RWPE1 (cell line): ENCODE measurements around the gene CTIF.

Experiments used
- CTCF ChIA-PET: fragments of 350-600 bp; sonication (Branson Sonifier 250); formaldehyde crosslinking; extraction: SDS; loops from one replicate; lab custom pipeline; 2021; lab: Yijun Ruan, JAX
- POLR2A ChIA-PET: fragments of 400-600 bp; formaldehyde crosslinking; extraction: SDS; loops from one replicate; lab custom pipeline; 2020; ENCODE audit warnings: antibody characterized with exemption; ENCODE audit not compliant: low non-redundant PET; lab: Yijun Ruan, JAX
- DNase-seq: peaks from one replicate; pipeline ENCODE4 v3.0.0; 2012; ENCODE audit warnings: low spot score
- H3K27ac ChIP-seq: fragments of 450-650 bp; 2 replicates; pipeline ENCODE4 v1.5.1; 2017
- CTCF ChIP-seq: fragments of 450-650 bp; conservative IDR thresholded peaks from 2 replicates; pipeline ENCODE4 v1.5.1; 2017; ENCODE audit warnings: low read depth, mild to moderate bottlenecking

Gene CTIF

GRCh38 chr18:48735080-48735676 lies 196.3 kb downstream of the CTIF start:
- no peak for TF ChIP-seq CTCF
- POLR2A ChIA-PET = no interaction called here

GRCh38 chr18:48735681-48736255 lies 196.9 kb downstream of the CTIF start:
- POLR2A ChIA-PET = no interaction called here
- H3K27ac ChIP-seq = peak overlapping the region; percentile 52
- CTCF ChIA-PET = no interaction called here
- no peak for DNase-seq
- TF ChIP-seq CTCF = no peak

More at GRCh38 chr18:48735080-48735676, 196.3 kb downstream of the CTIF start:
- CTCF ChIA-PET = no interaction called here
- peak; percentile 15 for DNase-seq
- H3K27ac ChIP-seq = peak overlapping the region; percentile 52; the same call in 1 of the 2 replicates

- ChIA-PET POLR2A (no interaction called here), CTCF (no interaction called here)
- no peak for DNase-seq
- TF ChIP-seq CTCF = no peak
- H3K27ac ChIP-seq = peak overlapping the region; percentile 52
Measured at GRCh38 chr18:48736321-48737260, 197.8 kb downstream of the CTIF start.

GRCh38 chr18:48739266-48740067 lies 200.6 kb downstream of the CTIF start:
- CTCF ChIA-PET = no interaction called here
- no peak for TF ChIP-seq CTCF
- no peak overlapping the region for H3K27ac ChIP-seq
- no peak for DNase-seq
- POLR2A ChIA-PET = no interaction called here

GRCh38 chr18:48740068-48740440 lies 201.2 kb downstream of the CTIF start:
- POLR2A ChIA-PET = no interaction called here
- no peak for DNase-seq
- no peak overlapping the region for H3K27ac ChIP-seq
- CTCF ChIA-PET = no interaction called here
- no peak for TF ChIP-seq CTCF
